GM12878 (cell line): ENCODE results near the gene SRSF7.

Experiments
- NFIC ChIP-seq: IDR thresholded peaks from 2 replicates; pipeline ENCODE4 v1.6.1; 2012; ENCODE audit warnings: low read depth, mild to moderate bottlenecking, inconsistent platforms, low read length, moderate library complexity
- RBBP5 ChIP-seq: fragments of 200-600 bp; sonication (generic); conservative IDR thresholded peaks from 2 replicates; pipeline ENCODE4 v1.6.1; 2016
- SIN3A ChIP-seq: IDR thresholded peaks from 2 replicates; pipeline ENCODE4 v1.6.1; 2012; ENCODE audit warnings: low read depth, low read length, improper control_type of control experiment
- SPI1 ChIP-seq: IDR thresholded peaks from 2 replicates; pipeline ENCODE4 v1.6.1; 2011; ENCODE audit warnings: low read depth, mild to moderate bottlenecking, low read length, moderate library complexity, borderline replicate concordance; ENCODE audit not compliant: insufficient read depth
- ZNF274 ChIP-seq: IDR thresholded peaks from one replicate; pipeline ENCODE4 v1.8.0; 2011; ENCODE audit not compliant: insufficient read length, insufficient read depth
- TF ChIP-seq, protein P1 (sequence below): fragments of 450-650 bp; formaldehyde crosslinking; IDR thresholded peaks from 2 replicates; pipeline ENCODE4 v1.5.0; 2022; ENCODE audit warnings: mild to moderate bottlenecking, missing genetic modification characterization

DNA sequence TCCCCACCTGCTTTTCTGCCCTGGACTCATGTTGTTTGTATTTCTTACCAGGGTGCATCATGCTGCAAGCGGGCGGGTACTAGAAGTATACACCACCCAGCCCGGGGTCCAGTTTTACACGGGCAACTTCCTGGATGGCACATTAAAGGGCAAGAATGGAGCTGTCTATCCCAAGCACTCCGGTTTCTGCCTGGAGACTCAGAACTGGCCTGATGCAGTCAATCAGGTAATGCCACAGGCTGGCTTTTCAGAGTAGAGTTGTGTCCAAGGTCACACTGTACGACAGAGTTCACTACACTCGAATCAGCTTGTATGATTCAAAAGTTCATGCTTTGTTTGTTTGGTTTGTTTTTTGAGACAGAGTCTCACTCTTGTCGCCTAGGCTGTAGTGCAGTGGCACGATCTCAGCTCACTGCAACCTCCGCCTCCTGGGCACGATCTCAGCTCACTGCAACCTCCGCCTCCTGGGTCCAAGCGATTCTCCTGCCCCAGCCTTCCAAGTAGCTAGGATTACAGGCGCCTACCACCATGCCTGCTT, 19.4 kb downstream of the SRSF7 start:
- TF ChIP-seq RBBP5 (no peak), NFIC (no peak), SPI1 (no peak), ZNF274 (no peak), SIN3A (no peak)
- TF ChIP-seq, protein P1, sequence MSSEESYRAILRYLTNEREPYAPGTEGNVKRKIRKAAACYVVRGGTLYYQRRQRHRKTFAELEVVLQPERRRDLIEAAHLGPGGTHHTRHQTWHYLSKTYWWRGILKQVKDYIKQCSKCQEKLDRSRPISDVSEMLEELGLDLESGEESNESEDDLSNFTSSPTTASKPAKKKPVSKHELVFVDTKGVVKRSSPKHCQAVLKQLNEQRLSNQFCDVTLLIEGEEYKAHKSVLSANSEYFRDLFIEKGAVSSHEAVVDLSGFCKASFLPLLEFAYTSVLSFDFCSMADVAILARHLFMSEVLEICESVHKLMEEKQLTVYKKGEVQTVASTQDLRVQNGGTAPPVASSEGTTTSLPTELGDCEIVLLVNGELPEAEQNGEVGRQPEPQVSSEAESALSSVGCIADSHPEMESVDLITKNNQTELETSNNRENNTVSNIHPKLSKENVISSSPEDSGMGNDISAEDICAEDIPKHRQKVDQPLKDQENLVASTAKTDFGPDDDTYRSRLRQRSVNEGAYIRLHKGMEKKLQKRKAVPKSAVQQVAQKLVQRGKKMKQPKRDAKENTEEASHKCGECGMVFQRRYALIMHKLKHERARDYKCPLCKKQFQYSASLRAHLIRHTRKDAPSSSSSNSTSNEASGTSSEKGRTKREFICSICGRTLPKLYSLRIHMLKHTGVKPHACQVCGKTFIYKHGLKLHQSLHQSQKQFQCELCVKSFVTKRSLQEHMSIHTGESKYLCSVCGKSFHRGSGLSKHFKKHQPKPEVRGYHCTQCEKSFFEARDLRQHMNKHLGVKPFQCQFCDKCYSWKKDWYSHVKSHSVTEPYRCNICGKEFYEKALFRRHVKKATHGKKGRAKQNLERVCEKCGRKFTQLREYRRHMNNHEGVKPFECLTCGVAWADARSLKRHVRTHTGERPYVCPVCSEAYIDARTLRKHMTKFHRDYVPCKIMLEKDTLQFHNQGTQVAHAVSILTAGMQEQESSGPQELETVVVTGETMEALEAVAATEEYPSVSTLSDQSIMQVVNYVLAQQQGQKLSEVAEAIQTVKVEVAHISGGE: no peak
